ENCODE measurements around the gene ICA1.

GRCh38 chr7:8200316-8200715 lies 61.7 kb downstream of the ICA1 start:
- TF ChIP-seq POLR2A (IDR thresholded peaks at IDR 0.05), result no peak
- no peak for TF ChIP-seq CTCF (IDR thresholded peaks at IDR 0.05)
- TF ChIP-seq POLR2AphosphoS5 (IDR thresholded peaks at IDR 0.05), result no peak
